Sigmoid colon (tissue), 7 donors: ENCODE data around the gene PI4KA. TPM values are rescaled to one million over a fixed set of nuclear protein-coding genes. Genes with fewer than 3 reads are reported as not detected.
A peak's percentile ranks its signal among the peaks of the same experiment; 100 is the strongest.

Experiments used
- DNase-seq: peaks from one replicate; pipeline ENCODE4 v3.0.0-alpha.2; 2019
- H3K27ac ChIP-seq, 4 donors: fragments of 200-600 bp; sonication (generic); one replicate each; pipeline ENCODE4 v1.5.1; 2016 to 2019; ENCODE audit warnings: mild to moderate bottlenecking in 1 of 4
- H3K27me3 ChIP-seq, 3 donors: fragments of 200-600 bp; sonication (generic); one replicate each; pipeline ENCODE4 v1.5.1; 2019; ENCODE audit warnings: mild to moderate bottlenecking in 1 of 3
- H3K36me3 ChIP-seq, 4 donors: fragments of 200-600 bp; sonication (generic); one replicate each; pipeline ENCODE4 v1.5.1; 2016 to 2019
- H3K4me1 ChIP-seq, 4 donors: fragments of 200-600 bp; sonication (generic); one replicate each; pipeline ENCODE4 v1.5.1; 2017 to 2019
- H3K4me3 ChIP-seq, 4 donors: fragments of 200-600 bp; sonication (generic); one replicate each; pipeline ENCODE4 v1.5.1; 2017 to 2019; ENCODE audit warnings: mild to moderate bottlenecking in 2 of 4, moderate library complexity in 1 of 4
- H3K9me3 ChIP-seq, 4 donors: fragments of 200-600 bp in 3 of 4; sonication (generic) in 3 of 4; one replicate each; pipeline versions ENCODE4 v1.5.1 to v1.6.1; 2013 to 2019
- CTCF ChIP-seq, 4 experiments: fragments of 450-650 bp in 3 of 4; fragments of 200-600 bp in 1 of 4; IDR thresholded peaks; one replicate each; pipeline ENCODE4 v1.5.1; 2016 to 2019; ENCODE audit warnings: antibody characterized with exemption in 4 of 4, mild to moderate bottlenecking in 3 of 4, moderate library complexity in 2 of 4
- EP300 ChIP-seq, 4 donors: sonication (generic); formaldehyde crosslinking; IDR thresholded peaks; one replicate each; pipeline ENCODE4 v1.6.1; 2017; ENCODE audit warnings: antibody characterized with exemption in 4 of 4
- POLR2A ChIP-seq, 2 donors: fragments of 450-650 bp; IDR thresholded peaks; one replicate each; pipeline ENCODE4 v1.6.1; 2016; ENCODE audit warnings: antibody characterized with exemption in 2 of 2, mild to moderate bottlenecking in 2 of 2, moderate library complexity in 2 of 2
- POLR2AphosphoS5 ChIP-seq, 4 donors: sonication (generic); formaldehyde crosslinking; IDR thresholded peaks; one replicate each; pipeline ENCODE4 v1.6.1; 2017; ENCODE audit warnings: antibody characterized with exemption in 4 of 4
- WGBS, 2 donors: extraction: QIAGEN DNeasy Blood & Tissue Kit; methylation state at CpG; one replicate each; pipeline ENCODE4 v1.1.7; 2013; 5-methylcytosine and 5-hydroxymethylcytosine counted together
- intact Hi-C: fragments of 100-400 bp; cut with DNase I; formaldehyde crosslinking; loops from one replicate; pipeline ENCODE4 v1.15.1; 2023
- polyA plus RNA-seq, 3 donors: library from polyadenylated mRNA; stranded (reverse); fragments of 200-250 nt; gene quantifications; one replicate each; pipeline ENCODE4 v1.2.3, GENCODE V29; 2013
- total RNA-seq, 4 donors: library from RNA; depleted of rRNA; stranded (reverse); fragments of >200 nt; gene quantifications; one replicate each; pipeline ENCODE4 v1.1.0, GENCODE V29; 2016
- donor health status: healthy with polysubstance abuse.
- donor health status: Bipolar disorder and iron deficiency.
- donor health status: healthy.

PI4KA gene
- total and polyA plus RNA-seq, 7 donors, result 26.1 to 137 (median 63.5) TPM

GRCh38 chr22:20885017-20885556 is 26.5 kb upstream of the PI4KA start:
- Histone ChIP-seq H3K27ac (peak overlapping the region in 1 of 4 donors; percentile 64), H3K4me3 (no peak overlapping the region), H3K9me3 (no peaks in the 10 kb centered on the region), H3K4me1 (peaks cover 0 to 7% (median 4%) of the 10 kb centered on the region in 4 donors), H3K36me3 (peaks cover 9 to 82% (median 41%) of the 10 kb centered on the region in 4 donors), H3K27me3 (no peaks in the 10 kb centered on the region)
- TF ChIP-seq POLR2AphosphoS5 (IDR thresholded peaks at IDR 0.05) (no peak), CTCF (IDR thresholded peaks at IDR 0.05) (no peak), EP300 (IDR thresholded peaks at IDR 0.05) (no peak), POLR2A (IDR thresholded peaks at IDR 0.05) (no peak)
- no peak for DNase-seq
- WGBS, 2 donors, result 50 to 78% methylated on average over 8 of the region's 8 CpGs
- intact Hi-C loops, result loop anchor here (2.0 to 10.0 kb wide), 3 partner anchors 37 to 120 kb away; partner anchors contain the start of gene THAP7

GRCh38 chr22:20884454-20884853 is 25.8 kb upstream of the PI4KA start:
- TF ChIP-seq POLR2A (IDR thresholded peaks at IDR 0.05), result no peak
- TF ChIP-seq CTCF (IDR thresholded peaks at IDR 0.05), result no peak
- no peak for TF ChIP-seq POLR2AphosphoS5 (IDR thresholded peaks at IDR 0.05)
- TF ChIP-seq EP300 (IDR thresholded peaks at IDR 0.05), result no peak
- Histone ChIP-seq H3K4me1 (peaks cover 0 to 7% (median 4%) of the 10 kb centered on the region in 4 donors), H3K36me3 (peaks cover 9 to 77% (median 40%) of the 10 kb centered on the region in 4 donors), H3K27me3 (no peaks in the 10 kb centered on the region), H3K9me3 (no peaks in the 10 kb centered on the region), H3K27ac (no peak overlapping the region), H3K4me3 (no peak overlapping the region)
- 74 to 81% methylated on average over 4 of the region's 4 CpGs for WGBS, 2 donors
- intact Hi-C loops, result loop anchor here (2.0 to 10.0 kb wide), 2 partner anchors 72 to 120 kb away; partner anchors contain the start of gene THAP7
- no peak for DNase-seq

GRCh38 chr22:20882855-20883254 is 24.2 kb upstream of the PI4KA start:
- TF ChIP-seq CTCF (IDR thresholded peaks at IDR 0.05), result no peak
- H3K9me3 ChIP-seq, result no peaks in the 10 kb centered on the region
- 93 to 94% methylated on average over 6 of the region's 6 CpGs for WGBS, 2 donors
- intact Hi-C loops, result loop anchor here (10.0 kb wide), 1 partner anchor 122 kb away; the partner anchor contains the start of gene THAP7
- H3K27me3 ChIP-seq, result no peaks in the 10 kb centered on the region
- no peak overlapping the region for H3K27ac ChIP-seq
- peaks cover 0 to 7% (median 4%) of the 10 kb centered on the region in 4 donors for H3K4me1 ChIP-seq
- H3K4me3 ChIP-seq, result no peak overlapping the region
- H3K36me3 ChIP-seq, result peaks cover 9 to 62% (median 31%) of the 10 kb centered on the region in 4 donors
- no peak for DNase-seq

GRCh38 chr22:20881869-20882815 is 23.5 kb upstream of the PI4KA start:
- no peak for DNase-seq
- Histone ChIP-seq H3K4me3 (no peak overlapping the region), H3K36me3 (peaks cover 9 to 62% (median 29%) of the 10 kb centered on the region in 4 donors), H3K27me3 (no peaks in the 10 kb centered on the region), H3K27ac (no peak overlapping the region), H3K9me3 (no peaks in the 10 kb centered on the region), H3K4me1 (peaks cover 0 to 7% (median 4%) of the 10 kb centered on the region in 4 donors)
- TF ChIP-seq EP300 (IDR thresholded peaks at IDR 0.05), result no peak
- TF ChIP-seq CTCF (IDR thresholded peaks at IDR 0.05), result no peak
- TF ChIP-seq POLR2AphosphoS5 (IDR thresholded peaks at IDR 0.05), result no peak
- no peak for TF ChIP-seq POLR2A (IDR thresholded peaks at IDR 0.05)
- intact Hi-C loops, result loop anchor here (10.0 kb wide), 1 partner anchor 123 kb away; the partner anchor contains the start of gene THAP7
- whole genome bisulfite sequencing, 2 donors, result 90 to 94% methylated on average over 9 of the region's 9 CpGs
